Uterus (tissue), 2 donors: ENCODE data around the gene ZDHHC14.

Experiments used
- CTCF ChIP-seq, 4 experiments: fragments of 200-600 bp in 2 of 4; fragments of 450-650 bp in 2 of 4; sonication (generic) in 2 of 4; IDR thresholded peaks; one replicate each; pipeline ENCODE4 v1.5.1; 2016 to 2019; ENCODE audit warnings: antibody characterized with exemption in 4 of 4, mild to moderate bottlenecking in 2 of 4, moderate library complexity in 1 of 4
- POLR2A ChIP-seq, 2 donors: fragments of 450-650 bp; IDR thresholded peaks; one replicate each; pipeline ENCODE4 v1.6.1; 2016; ENCODE audit warnings: antibody characterized with exemption in 2 of 2, mild to moderate bottlenecking in 1 of 2, moderate library complexity in 1 of 2

GRCh38 chr6:157642736-157643135, 261.7 kb downstream of the ZDHHC14 start:
- no peak for TF ChIP-seq CTCF (IDR thresholded peaks at IDR 0.05)
- TF ChIP-seq POLR2A (IDR thresholded peaks at IDR 0.05), result no peak
